Activated CD4-positive, alpha-beta T cell treated with anti-CD3 and anti-CD28 coated beads, Interleukin-2, amount 10 ng/mL, durations not matched to agents 7 days and 5 days (primary cell): ENCODE data around the gene CD40. TPM values are rescaled to one million over a fixed set of nuclear protein-coding genes. Genes with fewer than 3 reads are reported as not detected.

Experiments
- CTCF ChIA-PET: fragments of 350-600 bp; sonication (Branson Sonifier 250); formaldehyde crosslinking; loops from one replicate; lab custom pipeline; 2021; ENCODE audit warnings: antibody characterized with exemption; lab: Charles Lee
- POLR2A ChIA-PET: fragments of 350-600 bp; sonication (Branson Sonifier 250); formaldehyde crosslinking; loops from one replicate; lab custom pipeline; 2021; ENCODE audit warnings: antibody characterized with exemption; lab: Charles Lee
- DNase-seq: peaks from one replicate; pipeline ENCODE4 v3.0.0-alpha.2; 2020
- H3K27ac Mint-ChIP-seq: one replicate; pipeline ENCODE4 v1.8.0; 2021; ENCODE audit warnings: mild to moderate bottlenecking, moderate library complexity, mixed read lengths
- H3K27me3 Mint-ChIP-seq: one replicate; pipeline ENCODE4 v1.8.0; 2021; ENCODE audit warnings: mixed read lengths
- H3K36me3 Mint-ChIP-seq: one replicate; pipeline ENCODE4 v1.8.0; 2021; ENCODE audit warnings: low read depth, mixed read lengths
- H3K4me1 Mint-ChIP-seq: one replicate; pipeline ENCODE4 v1.8.0; 2021; ENCODE audit warnings: mixed read lengths
- H3K4me3 Mint-ChIP-seq: one replicate; pipeline ENCODE4 v1.8.0; 2021; ENCODE audit warnings: mild to moderate bottlenecking, moderate library complexity, mixed read lengths
- H3K9me3 Mint-ChIP-seq: one replicate; pipeline ENCODE4 v1.8.0; 2021; ENCODE audit warnings: mixed read lengths
- total RNA-seq, 2 experiments: library from RNA; stranded (reverse); gene quantifications; one replicate each; pipeline ENCODE4 v1.2.3, GENCODE V29; 2021

CD40 gene
- total RNA-seq, 2 experiments from 2014 or later, result 1.1 to 1.5 TPM

GRCh38 chr20:46119028-46119546, 973 bp downstream of the CD40 start:
- H3K4me3 Mint-ChIP-seq, result no peak overlapping the region
- POLR2A ChIA-PET, result no interaction called here
- no peaks in the 10 kb centered on the region for H3K9me3 Mint-ChIP-seq
- CTCF ChIA-PET, result interaction anchor here (0.9 to 1.5 kb wide), 2 partner anchors 27 to 97 kb away, joined by 3 to 4 read pairs; no protein-coding TSS in a partner anchor
- H3K4me1 Mint-ChIP-seq, result peaks cover 25% of the 10 kb centered on the region
- no peak overlapping the region for H3K27ac Mint-ChIP-seq
- DNase-seq, result no peak
- H3K27me3 Mint-ChIP-seq, result peaks cover 18% of the 10 kb centered on the region
- no peaks in the 10 kb centered on the region for H3K36me3 Mint-ChIP-seq

DNA sequence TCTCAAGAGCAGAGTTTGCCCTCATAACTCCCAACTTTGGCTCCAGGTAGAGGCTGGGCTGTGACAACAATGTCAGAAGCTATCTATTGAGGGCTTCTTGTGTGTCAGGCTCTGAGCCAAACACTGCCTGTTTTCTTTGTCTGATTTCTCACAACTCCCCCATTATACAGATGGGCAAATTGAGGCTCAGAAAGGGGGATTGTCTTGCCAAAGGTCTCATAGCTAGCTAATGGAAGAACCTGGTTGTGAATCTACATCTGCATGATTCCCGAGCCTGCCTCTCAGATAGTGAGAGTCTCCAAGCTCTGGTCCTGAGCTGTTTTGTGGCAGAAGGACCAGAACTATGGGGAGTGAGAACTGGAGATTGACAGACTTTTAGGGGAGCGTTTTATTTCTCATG, 1.4 kb downstream of the CD40 start:
- ChIA-PET CTCF (interaction anchor here (1.5 to 2.0 kb wide), 2 partner anchors 28 to 30 kb away, joined by 4 to 5 read pairs; no protein-coding TSS in a partner anchor), POLR2A (no interaction called here)
- no peaks in the 10 kb centered on the region for H3K36me3 Mint-ChIP-seq
- no peak overlapping the region for H3K27ac Mint-ChIP-seq
- H3K27me3 Mint-ChIP-seq, result peaks cover 18% of the 10 kb centered on the region
- no peak for DNase-seq
- H3K9me3 Mint-ChIP-seq, result no peaks in the 10 kb centered on the region
- H3K4me1 Mint-ChIP-seq, result peaks cover 25% of the 10 kb centered on the region
- H3K4me3 Mint-ChIP-seq, result no peak overlapping the region

DNA sequence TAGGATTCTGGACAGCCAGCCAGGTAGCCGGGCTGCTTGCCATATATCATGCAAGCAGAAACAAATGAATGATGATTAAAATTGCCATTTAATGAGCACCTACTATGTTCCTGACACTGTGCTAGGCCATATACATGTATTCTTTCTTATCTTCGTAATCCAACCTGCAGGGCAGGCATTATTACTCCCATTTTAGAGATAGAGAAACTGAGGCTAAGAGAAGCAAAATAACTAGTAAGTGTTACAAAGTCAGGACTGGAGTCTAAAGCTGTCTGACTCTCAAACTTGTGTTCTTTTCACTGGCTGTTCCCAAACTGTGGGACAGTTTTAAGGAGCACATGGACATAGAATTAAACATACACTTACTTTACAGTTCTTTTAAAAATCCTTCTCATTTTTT, 2.0 kb downstream of the CD40 start:
- H3K27ac Mint-ChIP-seq, result no peak overlapping the region
- peaks cover 25% of the 10 kb centered on the region for H3K4me1 Mint-ChIP-seq
- ChIA-PET POLR2A (no interaction called here), CTCF (interaction anchor here (1.5 to 2.0 kb wide), 2 partner anchors 28 to 29 kb away, joined by 4 to 5 read pairs; no protein-coding TSS in a partner anchor)
- no peak for DNase-seq
- H3K27me3 Mint-ChIP-seq, result peaks cover 16% of the 10 kb centered on the region
- no peak overlapping the region for H3K4me3 Mint-ChIP-seq
- no peaks in the 10 kb centered on the region for H3K9me3 Mint-ChIP-seq
- no peaks in the 10 kb centered on the region for H3K36me3 Mint-ChIP-seq

DNA sequence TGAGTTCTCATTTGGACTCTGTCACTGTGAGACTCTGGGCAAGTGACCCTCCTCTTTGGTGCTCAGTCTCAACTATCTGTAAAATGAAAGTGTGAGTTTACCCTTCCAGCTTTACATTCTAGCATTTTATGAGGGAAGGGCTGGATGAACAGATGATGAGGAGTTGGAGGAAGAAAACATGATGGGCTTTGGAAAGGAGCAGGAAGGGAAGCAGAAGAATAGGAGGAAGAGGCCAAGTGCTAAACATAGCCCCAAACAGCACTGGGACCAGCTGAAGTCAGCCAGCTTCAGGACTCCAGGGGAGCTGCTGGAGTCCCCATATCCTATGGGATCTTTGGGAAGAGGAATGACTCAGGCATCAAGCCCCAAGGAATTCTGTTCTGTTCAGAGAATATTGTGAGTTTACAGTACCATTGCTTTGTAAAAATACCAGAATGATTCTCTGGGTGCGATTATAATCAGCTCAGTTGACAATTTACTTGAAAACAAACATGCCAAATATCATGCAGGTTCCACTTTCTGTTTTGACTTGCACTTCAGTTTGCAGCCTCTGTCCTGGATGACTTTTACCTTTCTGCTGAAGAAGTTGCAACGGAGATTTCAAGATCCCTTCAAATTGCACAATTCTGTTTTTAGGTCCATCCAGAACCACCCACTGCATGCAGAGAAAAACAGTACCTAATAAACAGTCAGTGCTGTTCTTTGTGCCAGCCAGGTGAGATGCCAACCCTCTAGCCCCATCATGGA, 3.2 kb downstream of the CD40 start:
- H3K27me3 Mint-ChIP-seq, result peaks cover 7% of the 10 kb centered on the region
- no peaks in the 10 kb centered on the region for H3K9me3 Mint-ChIP-seq
- POLR2A ChIA-PET, result no interaction called here
- H3K27ac Mint-ChIP-seq, result no peak overlapping the region
- no peaks in the 10 kb centered on the region for H3K36me3 Mint-ChIP-seq
- no peak for DNase-seq
- H3K4me1 Mint-ChIP-seq, result peaks cover 25% of the 10 kb centered on the region
- H3K4me3 Mint-ChIP-seq, result no peak overlapping the region
- CTCF ChIA-PET, result interaction anchor here (0.7 to 2.0 kb wide), 3 partner anchors 11 to 28 kb away, joined by 3 to 5 read pairs (median 3); no protein-coding TSS in a partner anchor

DNA sequence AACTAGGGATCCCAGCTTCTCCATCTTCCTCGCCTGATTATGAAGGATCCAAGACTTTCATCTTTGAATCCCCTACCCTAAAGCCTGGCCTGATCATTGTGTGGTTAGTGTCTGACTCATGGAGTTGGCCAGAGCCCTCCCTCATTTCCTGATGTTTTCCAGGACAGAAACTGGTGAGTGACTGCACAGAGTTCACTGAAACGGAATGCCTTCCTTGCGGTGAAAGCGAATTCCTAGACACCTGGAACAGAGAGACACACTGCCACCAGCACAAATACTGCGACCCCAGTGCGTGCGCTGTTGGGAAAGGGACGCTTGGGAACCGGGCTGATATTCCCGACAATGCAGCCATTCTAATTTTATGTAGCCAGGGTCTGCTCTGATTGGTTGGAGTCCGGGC, 4.0 kb downstream of the CD40 start:
- no peak for DNase-seq
- Mint-ChIP-seq H3K27ac (no peak overlapping the region), H3K4me1 (peaks cover 25% of the 10 kb centered on the region), H3K9me3 (no peaks in the 10 kb centered on the region), H3K27me3 (peaks cover 7% of the 10 kb centered on the region), H3K4me3 (no peak overlapping the region), H3K36me3 (no peaks in the 10 kb centered on the region)
- CTCF ChIA-PET, result interaction anchor here (0.7 kb wide), 1 partner anchor 14 kb away, joined by 3 read pairs; no protein-coding TSS in a partner anchor
- POLR2A ChIA-PET, result no interaction called here

DNA sequence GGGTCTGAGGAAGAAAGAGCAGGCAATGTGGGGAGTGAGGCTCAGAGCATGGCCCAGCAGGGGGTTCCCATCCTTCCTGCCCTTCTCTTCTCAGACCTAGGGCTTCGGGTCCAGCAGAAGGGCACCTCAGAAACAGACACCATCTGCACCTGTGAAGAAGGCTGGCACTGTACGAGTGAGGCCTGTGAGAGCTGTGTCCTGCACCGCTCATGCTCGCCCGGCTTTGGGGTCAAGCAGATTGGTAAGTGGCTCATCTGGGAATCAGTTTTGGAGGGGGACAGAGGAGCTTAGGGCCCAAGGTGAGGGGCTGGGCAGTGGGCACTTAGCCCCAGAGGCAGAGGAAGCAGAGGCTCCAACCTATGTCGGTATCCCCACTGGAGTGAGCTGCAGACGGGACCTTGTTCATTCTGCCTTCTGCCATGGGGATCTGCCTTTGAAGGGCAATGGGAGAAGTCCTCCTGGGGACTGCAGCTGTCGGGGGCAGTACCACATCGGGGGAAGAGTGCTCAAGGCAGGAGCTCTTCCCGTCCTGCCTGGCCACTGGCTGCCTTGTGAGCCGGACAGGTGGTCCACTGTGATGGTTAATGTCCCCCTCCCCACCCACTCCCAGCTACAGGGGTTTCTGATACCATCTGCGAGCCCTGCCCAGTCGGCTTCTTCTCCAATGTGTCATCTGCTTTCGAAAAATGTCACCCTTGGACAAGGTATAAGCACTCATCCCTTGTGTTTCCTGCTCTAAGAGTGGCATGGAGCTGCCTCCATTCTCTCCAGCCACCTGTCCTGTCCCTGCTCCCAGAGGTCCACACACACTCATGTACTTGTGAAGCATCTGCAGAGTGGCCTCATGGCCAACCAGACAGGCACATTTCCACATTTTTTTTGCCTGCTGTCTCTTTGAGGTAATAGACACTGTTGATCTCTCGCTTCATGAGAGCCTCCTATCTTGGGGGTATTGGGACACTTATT, 4.7 kb downstream of the CD40 start:
- ChIA-PET POLR2A (no interaction called here), CTCF (interaction anchor here (1.1 kb wide), 1 partner anchor 21 kb away, joined by 3 read pairs; no protein-coding TSS in a partner anchor)
- DNase-seq, result no peak
- Mint-ChIP-seq H3K4me3 (no peak overlapping the region), H3K9me3 (no peaks in the 10 kb centered on the region), H3K4me1 (peaks cover 22% of the 10 kb centered on the region), H3K27ac (no peak overlapping the region), H3K36me3 (no peaks in the 10 kb centered on the region), H3K27me3 (peaks cover 6% of the 10 kb centered on the region)

- H3K27ac Mint-ChIP-seq, result no peak overlapping the region
- CTCF ChIA-PET, result interaction anchor here (1.1 kb wide), 1 partner anchor 22 kb away, joined by 3 read pairs; no protein-coding TSS in a partner anchor
- POLR2A ChIA-PET, result no interaction called here
- peaks cover 14% of the 10 kb centered on the region for H3K4me1 Mint-ChIP-seq
- H3K4me3 Mint-ChIP-seq, result no peak overlapping the region
- no peaks in the 10 kb centered on the region for H3K9me3 Mint-ChIP-seq
- peaks cover 2% of the 10 kb centered on the region for H3K27me3 Mint-ChIP-seq
- no peaks in the 10 kb centered on the region for H3K36me3 Mint-ChIP-seq
- DNase-seq, result no peak
Observed at GRCh38 chr20:46123482-46124245, 5.5 kb downstream of the CD40 start.

- no peak for DNase-seq
- Mint-ChIP-seq H3K27ac (no peak overlapping the region), H3K36me3 (no peaks in the 10 kb centered on the region), H3K4me3 (no peak overlapping the region), H3K9me3 (no peaks in the 10 kb centered on the region), H3K4me1 (peaks cover 5% of the 10 kb centered on the region), H3K27me3 (peaks cover 23% of the 10 kb centered on the region)
- ChIA-PET CTCF (no interaction called here), POLR2A (no interaction called here)
Observed at GRCh38 chr20:46126440-46127056, 8.4 kb downstream of the CD40 start.

DNA sequence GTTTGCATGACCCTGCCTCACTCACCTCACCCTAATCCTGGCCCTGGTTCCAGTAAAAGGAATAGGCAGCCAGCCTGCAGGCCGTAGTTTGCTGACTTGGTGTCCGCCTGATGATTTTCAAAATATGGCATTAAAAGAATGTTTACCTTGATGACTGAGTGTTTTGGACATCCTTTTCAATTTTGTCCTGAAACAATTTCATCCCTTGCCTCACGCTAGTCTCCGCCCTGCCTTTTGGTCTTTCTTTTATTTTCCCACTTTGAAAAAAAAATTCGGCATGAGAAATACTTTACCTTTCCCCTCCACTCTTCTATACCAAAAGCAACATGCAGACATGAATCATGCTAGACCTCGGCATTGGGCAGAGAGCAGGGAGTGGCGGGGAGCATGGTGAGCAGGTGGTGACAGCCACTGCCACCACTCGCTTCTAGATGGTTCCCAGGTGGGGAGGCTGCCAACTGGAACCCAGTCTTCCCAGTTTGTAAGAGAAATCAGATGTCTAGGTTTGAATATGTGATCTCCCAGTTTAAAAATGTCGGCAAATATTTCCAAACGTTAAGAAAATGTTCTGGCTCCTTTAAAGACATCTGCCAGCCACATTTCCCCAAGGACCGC, 9.4 kb downstream of the CD40 start:
- CTCF ChIA-PET, result no interaction called here
- POLR2A ChIA-PET, result no interaction called here
- DNase-seq, result no peak
- Mint-ChIP-seq H3K36me3 (no peaks in the 10 kb centered on the region), H3K27ac (no peak overlapping the region), H3K4me3 (no peak overlapping the region), H3K4me1 (no peaks in the 10 kb centered on the region), H3K27me3 (peaks cover 28% of the 10 kb centered on the region), H3K9me3 (no peaks in the 10 kb centered on the region)

DNA sequence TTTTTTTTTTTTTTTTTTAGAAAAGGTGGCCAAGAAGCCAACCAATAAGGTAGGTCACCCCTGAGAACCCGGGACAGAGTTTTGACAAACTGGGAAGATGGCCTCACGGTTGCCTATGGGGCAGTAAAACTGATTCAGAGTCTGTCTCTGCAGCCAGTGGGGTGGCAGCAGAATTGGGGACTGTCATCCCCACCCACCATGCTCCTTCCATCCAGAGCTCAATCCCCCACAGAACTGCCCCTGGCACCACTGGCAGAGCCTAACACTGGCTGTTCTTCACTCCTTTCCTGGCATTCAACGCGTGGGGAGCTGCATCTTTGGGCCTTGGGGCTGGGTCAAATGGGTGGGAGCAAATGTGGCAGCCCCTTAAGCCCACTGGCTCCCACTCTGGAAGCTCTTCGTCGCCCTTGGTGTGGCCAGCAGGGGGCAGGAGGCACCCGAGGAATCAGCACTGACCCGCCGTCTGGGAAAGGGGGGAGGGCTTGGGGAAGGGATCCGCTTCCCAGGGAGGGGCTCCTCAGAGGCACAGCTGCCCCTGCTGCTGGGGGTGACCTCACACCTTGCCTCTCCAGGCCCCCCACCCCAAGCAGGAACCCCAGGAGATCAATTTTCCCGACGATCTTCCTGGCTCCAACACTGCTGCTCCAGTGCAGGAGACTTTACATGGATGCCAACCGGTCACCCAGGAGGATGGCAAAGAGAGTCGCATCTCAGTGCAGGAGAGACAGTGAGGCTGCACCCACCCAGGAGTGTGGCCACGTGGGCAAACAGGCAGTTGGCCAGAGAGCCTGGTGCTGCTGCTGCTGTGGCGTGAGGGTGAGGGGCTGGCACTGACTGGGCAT, 10.4 kb downstream of the CD40 start:
- Mint-ChIP-seq H3K27ac (no peak overlapping the region), H3K4me3 (no peak overlapping the region), H3K36me3 (no peaks in the 10 kb centered on the region), H3K27me3 (peaks cover 29% of the 10 kb centered on the region), H3K4me1 (no peaks in the 10 kb centered on the region), H3K9me3 (no peaks in the 10 kb centered on the region)
- CTCF ChIA-PET, result interaction anchor here (0.9 kb wide), 1 partner anchor 103 kb away, joined by 3 read pairs; no protein-coding TSS in a partner anchor
- POLR2A ChIA-PET, result no interaction called here
- no peak for DNase-seq

- Mint-ChIP-seq H3K9me3 (no peaks in the 10 kb centered on the region), H3K27me3 (peaks cover 29% of the 10 kb centered on the region), H3K27ac (no peak overlapping the region), H3K4me1 (no peaks in the 10 kb centered on the region), H3K36me3 (no peaks in the 10 kb centered on the region), H3K4me3 (no peak overlapping the region)
- DNase-seq, result no peak
- ChIA-PET CTCF (no interaction called here), POLR2A (no interaction called here)
Observed at GRCh38 chr20:46129955-46130481, 11.9 kb downstream of the CD40 start.
